Liver (tissue), 9 donors: Measurements from ENCODE around the gene ZFYVE28. TPM values are rescaled to one million over a fixed set of nuclear protein-coding genes. Genes with fewer than 3 reads are reported as not detected.
A peak's percentile ranks its signal among the peaks of the same experiment; 100 is the strongest.

Experiments
- DNase-seq: peaks from one replicate; pipeline ENCODE4 v3.0.0-alpha.2; 2017; ENCODE audit warnings: low spot score
- H3K27ac ChIP-seq, 2 donors: one replicate each; pipeline ENCODE4 v1.7.0; 2013; ENCODE audit warnings: inconsistent platforms in 2 of 2, low read length in 2 of 2, control low read depth in 1 of 2, low read depth in 1 of 2, mild to moderate bottlenecking in 1 of 2
- H3K27me3 ChIP-seq, 4 donors: one replicate each; pipeline versions ENCODE4 v1.6.1 to v1.7.0; 2013; ENCODE audit warnings: low read length in 3 of 4, inconsistent platforms in 1 of 4, mild to moderate bottlenecking in 1 of 4, moderate library complexity in 1 of 4; ENCODE audit not compliant: control insufficient read depth in 4 of 4, insufficient read depth in 4 of 4
- H3K36me3 ChIP-seq, 4 donors: one replicate each; pipeline versions ENCODE4 v1.6.1 to v1.7.0; 2013; ENCODE audit warnings: low read length in 3 of 4, mild to moderate bottlenecking in 3 of 4, low read depth in 1 of 4, moderate library complexity in 1 of 4; ENCODE audit not compliant: control insufficient read depth in 4 of 4, insufficient read depth in 3 of 4
- H3K4me1 ChIP-seq, 4 donors: one replicate each; pipeline versions ENCODE4 v1.6.1 to v1.7.0; 2013; ENCODE audit warnings: low read length in 3 of 4, mild to moderate bottlenecking in 3 of 4, moderate library complexity in 1 of 4; ENCODE audit not compliant: control insufficient read depth in 4 of 4, insufficient read depth in 4 of 4
- H3K4me3 ChIP-seq, 3 donors: one replicate each; pipeline versions ENCODE4 v1.6.1 to v1.7.0; 2013; ENCODE audit warnings: low read length in 3 of 3, control low read depth in 1 of 3, low read depth in 1 of 3, mild to moderate bottlenecking in 1 of 3
- H3K9ac ChIP-seq, 2 donors: one replicate each; pipeline ENCODE4 v1.7.0; 2013; ENCODE audit warnings: low read length in 2 of 2, mild to moderate bottlenecking in 2 of 2, moderate library complexity in 2 of 2, control low read depth in 1 of 2, low read depth in 1 of 2
- H3K9me3 ChIP-seq, 4 donors: one replicate each; pipeline versions ENCODE4 v1.6.1 to v1.7.0; 2013; ENCODE audit warnings: low read length in 3 of 4; ENCODE audit not compliant: control insufficient read depth in 4 of 4
- CTCF ChIP-seq: fragments of 150-350 bp; IDR thresholded peaks from 2 replicates; pipeline ENCODE4 v1.5.1; 2017; ENCODE audit warnings: improper control_type of control experiment, low read depth, low read length; ENCODE audit not compliant: missing input control
- EGR1 ChIP-seq, 2 donors: IDR thresholded peaks; 2 replicates each; pipeline ENCODE4 v1.6.1; 2016 to 2018; ENCODE audit warnings: antibody characterized with exemption in 2 of 2, low read depth in 2 of 2
- FOXA1 ChIP-seq: IDR thresholded peaks from 2 replicates; pipeline ENCODE4 v1.6.1; 2016; ENCODE audit warnings: antibody characterized with exemption
- MAX ChIP-seq: IDR thresholded peaks from 2 replicates; pipeline ENCODE4 v1.6.1; 2016; ENCODE audit warnings: antibody characterized with exemption
- NR2F2 ChIP-seq: IDR thresholded peaks from 2 replicates; pipeline ENCODE4 v1.6.1; 2016; ENCODE audit warnings: antibody characterized with exemption
- RAD21 ChIP-seq, 2 donors: IDR thresholded peaks; 2 replicates each; pipeline ENCODE4 v1.6.1; 2016; ENCODE audit warnings: antibody characterized with exemption in 2 of 2, mild to moderate bottlenecking in 2 of 2
- REST ChIP-seq: IDR thresholded peaks from 2 replicates; pipeline ENCODE4 v1.6.1; 2016; ENCODE audit warnings: antibody characterized with exemption, mild to moderate bottlenecking
- RXRA ChIP-seq, 2 donors: IDR thresholded peaks; 2 replicates each; pipeline ENCODE4 v1.6.1; 2017 to 2018; ENCODE audit warnings: antibody characterized with exemption in 2 of 2, mild to moderate bottlenecking in 1 of 2
- SP1 ChIP-seq: IDR thresholded peaks from 2 replicates; pipeline ENCODE4 v1.6.1; 2018; ENCODE audit warnings: antibody characterized with exemption, mild to moderate bottlenecking
- ZBTB33 ChIP-seq: IDR thresholded peaks from 2 replicates; pipeline ENCODE4 v1.6.1; 2016; ENCODE audit warnings: antibody characterized with exemption
- WGBS: extraction: QIAGEN DNeasy Blood & Tissue Kit; methylation state at CpG from one replicate; pipeline ENCODE4 v1.1.7; 2013; 5-methylcytosine and 5-hydroxymethylcytosine counted together
- polyA plus RNA-seq, 2 donors: library from polyadenylated mRNA; stranded (reverse) in 1 of 2; unstranded in 1 of 2; fragments of 200-250 nt in 1 of 2; fragments of >200 nt in 1 of 2; fragmentation: Nextera tagmentation in 1 of 2; extraction: Ambion mirVana in 1 of 2; gene quantifications; one replicate each; pipeline versions ENCODE4 v1.2.1 to v1.2.3, GENCODE V29; 2013 to 2015
- total RNA-seq, 2 donors: library from RNA; depleted of rRNA; stranded (reverse); fragments of >200 nt; gene quantifications; one replicate each; pipeline ENCODE4 v1.2.3, GENCODE V29; 2014
- TF ChIP-seq, protein P1 (sequence below): IDR thresholded peaks from 2 replicates; pipeline ENCODE4 v1.6.1; 2016; ENCODE audit warnings: antibody characterized with exemption
- donor health status: healthy.
- donor health status: healthy.
- donor health status: healthy.
- donor health status: healthy.
- donor health status: healthy.

Gene ZFYVE28
- total and polyA plus RNA-seq, 4 donors = 2.0 to 6.1 (median 2.7) TPM

GRCh38 chr4:2352729-2353221 is 65.7 kb downstream of the ZFYVE28 start (continued):
- TF ChIP-seq ZBTB33 (no peak), RAD21 (IDR thresholded peaks at IDR 0.05) (no peak), EGR1 (IDR thresholded peaks at IDR 0.05; ENCODE audit: low read depth in 2 of 2) (no peak), FOXA1 (no peak), RXRA (IDR thresholded peaks at IDR 0.05) (no peak)

GRCh38 chr4:2352171-2352570 is 66.3 kb downstream of the ZFYVE28 start:
- no peak overlapping the region for H3K4me3 ChIP-seq
- WGBS = 94% methylated on average over 10 of the region's 10 CpGs
- no peaks in the 10 kb centered on the region for H3K4me1 ChIP-seq
- no peak overlapping the region for H3K9ac ChIP-seq
- no peaks in the 10 kb centered on the region for H3K27me3 ChIP-seq
- peak; percentile 20 for DNase-seq
- no peaks in the 10 kb centered on the region for H3K9me3 ChIP-seq
- TF ChIP-seq MAX (no peak), REST (no peak), SP1 (no peak), NR2F2 (no peak), ZBTB33 (no peak), FOXA1 (no peak), CTCF (no peak)
- TF ChIP-seq, protein P1, sequence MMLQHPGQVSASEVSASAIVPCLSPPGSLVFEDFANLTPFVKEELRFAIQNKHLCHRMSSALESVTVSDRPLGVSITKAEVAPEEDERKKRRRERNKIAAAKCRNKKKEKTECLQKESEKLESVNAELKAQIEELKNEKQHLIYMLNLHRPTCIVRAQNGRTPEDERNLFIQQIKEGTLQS = no peak
- no peak overlapping the region for H3K27ac ChIP-seq
- H3K36me3 ChIP-seq = no peaks in the 10 kb centered on the region
